HG03064 (cell line): ENCODE data around the gene VAV2.

Experiments used
- ATAC-seq: cut with Tn5 transposase; IDR thresholded peaks from one replicate; pipeline ENCODE4 v1.9.1; 2021; ENCODE audit warnings: low read depth; ENCODE audit not compliant: unreplicated experiment

VAV2 gene

GRCh38 chr9:133717113-133718031, 274.8 kb downstream of the VAV2 start:
- ATAC-seq, result no peak

GRCh38 chr9:133716564-133717112, 275.5 kb downstream of the VAV2 start:
- no peak for ATAC-seq

GRCh38 chr9:133715866-133716563, 276.1 kb downstream of the VAV2 start:
- ATAC-seq, result no peak

GRCh38 chr9:133715295-133715865, 276.7 kb downstream of the VAV2 start:
- ATAC-seq, result no peak

- ATAC-seq, result no peak
These were observed 277.4 kb downstream of the VAV2 start for GRCh38 chr9:133714606-133715294.

GRCh38 chr9:133713960-133714495, 278.1 kb downstream of the VAV2 start:
- ATAC-seq, result no peak

GRCh38 chr9:133713150-133713959, 278.8 kb downstream of the VAV2 start:
- no peak for ATAC-seq

- no peak for ATAC-seq
These were observed 279.7 kb downstream of the VAV2 start for GRCh38 chr9:133712221-133713100.
